B cell (primary cell): ENCODE measurements around the gene KIAA0232.

Experiments used
- CTCF ChIP-seq: fragments of 200-600 bp; IDR thresholded peaks from one replicate; pipeline ENCODE4 v1.8.0; 2022; ENCODE audit warnings: antibody characterized with exemption, mild to moderate bottlenecking
- EZH2 ChIP-seq: IDR thresholded peaks from 2 replicates; pipeline ENCODE4 v1.6.1; 2012; ENCODE audit warnings: borderline replicate concordance, low read depth, mild to moderate bottlenecking, moderate library complexity, low read length; ENCODE audit not compliant: insufficient read depth, poor library complexity, severe bottlenecking

GRCh38 chr4:6914448-6914847 lies 131.9 kb downstream of the KIAA0232 start:
- no peak for TF ChIP-seq CTCF
- no peak for TF ChIP-seq EZH2
